NOMO-1 treated with dmso at 0.1 percent for 144 hours (cell line): ENCODE results near the gene SPNS2.

ENCODE experiments used
- DNase-seq: peaks from one replicate; lab custom pipeline; 2025; ENCODE audit not compliant: unreplicated experiment; lab: John Stamatoyannopoulos, UW

Gene SPNS2

GRCh38 chr17:4587195-4587594 lies 88.5 kb downstream of the SPNS2 start:
- no peak for DNase-seq

GRCh38 chr17:4587803-4588202 lies 89.1 kb downstream of the SPNS2 start:
- no peak for DNase-seq

GRCh38 chr17:4588391-4588790 lies 89.7 kb downstream of the SPNS2 start:
- DNase-seq: no peak
